A549 (cell line): ENCODE measurements around the gene CELF5. TPM values are rescaled to one million over a fixed set of nuclear protein-coding genes. Genes with fewer than 3 reads are reported as not detected.

ENCODE experiments used
- ATAC-seq, 2 experiments: fragments of 200-7000 bp in 1 of 2; fragments of >200 bp in 1 of 2; cut with Nextera tagmentation in 1 of 2; cut with Tn5 transposase in 1 of 2; 3 replicates each; pipeline versions ENCODE4 v1.8.0 to v1.9.1; 2018 to 2020; ENCODE audit warnings: mild to moderate bottlenecking in 1 of 2, moderate library complexity in 1 of 2
- CTCF ChIA-PET: fragments of 300-600 bp; sonication (Branson Sonifier 250); formaldehyde crosslinking; extraction: SDS; loops from one replicate; lab custom pipeline; 2021; ENCODE audit warnings: antibody characterized with exemption, inconsistent platforms; lab: Yijun Ruan, JAX
- POLR2A ChIA-PET: fragments of 350-600 bp; formaldehyde crosslinking; extraction: SDS; loops from one replicate; lab custom pipeline; 2021; ENCODE audit warnings: antibody characterized with exemption, inconsistent platforms; lab: Yijun Ruan, JAX
- DNase-seq, 2 experiments: peaks; one replicate each; pipeline versions ENCODE4 v3.0.0 to v3.0.0-alpha.2; 2011 to 2016; ENCODE audit warnings: low read depth in 1 of 2, low spot score in 1 of 2
- FAIRE-seq: peaks from 2 replicates; lab custom pipeline; 2011; peaks lifted over from hg19 to GRCh38; lab: Jason Lieb, UNC
- H3K27ac ChIP-seq, 2 experiments: fragments of >200 bp; sonication (Bioruptor Twin); formaldehyde crosslinking; 3 replicates each; pipeline ENCODE4 v1.5.1; 2016 to 2017
- H3K4me1 ChIP-seq: fragments of >200 bp; sonication (Bioruptor Twin); formaldehyde crosslinking; 3 replicates; pipeline ENCODE4 v1.6.1; 2016
- H3K4me2 ChIP-seq: fragments of >200 bp; sonication (Bioruptor Twin); formaldehyde crosslinking; 3 replicates; pipeline ENCODE4 v1.6.1; 2016
- H3K4me3 ChIP-seq: fragments of >200 bp; sonication (Bioruptor Twin); formaldehyde crosslinking; 3 replicates; pipeline ENCODE4 v1.5.1; 2016
- H3K9me3 ChIP-seq: fragments of >200 bp; sonication (Bioruptor Twin); formaldehyde crosslinking; 3 replicates; pipeline ENCODE4 v1.6.1; 2016
- CBX2 ChIP-seq: fragments of 200-600 bp; sonication (generic); IDR thresholded peaks from 2 replicates; pipeline ENCODE4 v1.6.1; 2016; ENCODE audit warnings: low read depth, mild to moderate bottlenecking, borderline replicate concordance
- CBX8 ChIP-seq: fragments of 200-600 bp; sonication (generic); IDR thresholded peaks from 2 replicates; pipeline ENCODE4 v1.6.1; 2016
- CEBPB ChIP-seq, 2 experiments: fragments of >200 bp in 1 of 2; sonication (Bioruptor Twin) in 1 of 2; formaldehyde crosslinking in 1 of 2; IDR thresholded peaks; 2 replicates each; pipeline ENCODE4 v1.6.1; 2012 to 2016
- CHD2 ChIP-seq: fragments of 150-350 bp; IDR thresholded peaks from 2 replicates; pipeline ENCODE4 v1.6.1; 2014; ENCODE audit warnings: low read length; ENCODE audit not compliant: partially characterized antibody
- ELK1 ChIP-seq: fragments of 150-350 bp; IDR thresholded peaks from 2 replicates; pipeline ENCODE4 v1.6.1; 2014; ENCODE audit warnings: low read depth, mild to moderate bottlenecking, low read length
- EP300 ChIP-seq, 2 experiments: fragments of >200 bp; sonication (Bioruptor Twin); formaldehyde crosslinking; IDR thresholded peaks; 2 replicates in 1 of 2; 3 replicates in 1 of 2; pipeline ENCODE4 v1.6.1; 2016 to 2017
- FOSB ChIP-seq: fragments of 250-450 bp; sonication (Bioruptor Pico); IDR thresholded peaks from 2 replicates; pipeline ENCODE4 v1.5.0; 2020; ENCODE audit warnings: mild to moderate bottlenecking, moderate library complexity
- FOXS1 ChIP-seq: fragments of 250-450 bp; sonication (Bioruptor Pico); IDR thresholded peaks from 2 replicates; pipeline ENCODE4 v1.5.0; 2020; ENCODE audit warnings: mild to moderate bottlenecking, moderate library complexity
- GATA3 ChIP-seq: IDR thresholded peaks from 2 replicates; pipeline ENCODE4 v1.6.1; 2012; ENCODE audit warnings: borderline replicate concordance
- HOXB13 ChIP-seq: fragments of 250-450 bp; sonication (Bioruptor Pico); IDR thresholded peaks from 2 replicates; pipeline ENCODE4 v1.5.0; 2020; ENCODE audit warnings: low read depth, mild to moderate bottlenecking, moderate library complexity
- HOXB5 ChIP-seq: fragments of 250-450 bp; sonication (Bioruptor Pico); IDR thresholded peaks from 2 replicates; pipeline ENCODE4 v1.5.0; 2020; ENCODE audit warnings: mild to moderate bottlenecking, moderate library complexity
- JUN ChIP-seq, 2 experiments: fragments of >200 bp; sonication (Bioruptor Twin); formaldehyde crosslinking; IDR thresholded peaks; 2 replicates in 1 of 2; 3 replicates in 1 of 2; pipeline ENCODE4 v1.6.1; 2016 to 2017
- KDM1A ChIP-seq: fragments of 200-600 bp; sonication (generic); IDR thresholded peaks from 2 replicates; pipeline ENCODE4 v1.6.1; 2016; ENCODE audit warnings: low read depth, mild to moderate bottlenecking
- MAFK ChIP-seq: fragments of 450-650 bp; IDR thresholded peaks from 2 replicates; pipeline ENCODE4 v1.6.1; 2014; ENCODE audit not compliant: partially characterized antibody
- MAX ChIP-seq: IDR thresholded peaks from 2 replicates; pipeline ENCODE4 v1.6.1; 2012
- MAZ ChIP-seq: fragments of 150-350 bp; IDR thresholded peaks from 2 replicates; pipeline ENCODE4 v1.6.1; 2014; ENCODE audit warnings: antibody characterized with exemption, low read depth, low read length, borderline replicate concordance
- MYC ChIP-seq: IDR thresholded peaks from 2 replicates; pipeline ENCODE4 v1.6.1; 2012; ENCODE audit warnings: mild to moderate bottlenecking, inconsistent platforms, low read length, improper control_type of control experiment, borderline replicate concordance
- NR3C1 ChIP-seq: fragments of >200 bp; sonication (Bioruptor Twin); formaldehyde crosslinking; IDR thresholded peaks from 3 replicates; pipeline ENCODE4 v1.6.1; 2017
- PHF8 ChIP-seq: fragments of 200-600 bp; sonication (generic); IDR thresholded peaks from 2 replicates; pipeline ENCODE4 v1.6.1; 2016; ENCODE audit warnings: low read depth, mild to moderate bottlenecking, antibody characterized with exemption, moderate library complexity, borderline replicate concordance
- POLR2A ChIP-seq: IDR thresholded peaks from 2 replicates; pipeline ENCODE4 v1.6.1; 2012; ENCODE audit warnings: mild to moderate bottlenecking, low read length
- POLR2AphosphoS2 ChIP-seq: conservative IDR thresholded peaks from 2 replicates; pipeline ENCODE4 v1.6.1; 2012; ENCODE audit warnings: low read length, improper control_type of control experiment, inconsistent platforms
- RAD21 ChIP-seq, 2 experiments: fragments of >200 bp in 1 of 2; sonication (Bioruptor Twin) in 1 of 2; formaldehyde crosslinking in 1 of 2; IDR thresholded peaks in 1 of 2; conservative IDR thresholded peaks in 1 of 2; 2 replicates in 1 of 2; 3 replicates in 1 of 2; pipeline ENCODE4 v1.6.1; 2012 to 2018; ENCODE audit warnings: inconsistent platforms in 1 of 2
- RARB ChIP-seq: fragments of 250-450 bp; sonication (Bioruptor Pico); IDR thresholded peaks from 2 replicates; pipeline ENCODE4 v1.8.0; 2021; ENCODE audit warnings: mild to moderate bottlenecking, moderate library complexity
- REST ChIP-seq: fragments of 200-600 bp; sonication (generic); IDR thresholded peaks from 2 replicates; pipeline ENCODE4 v1.6.1; 2016; ENCODE audit warnings: antibody characterized with exemption, mild to moderate bottlenecking, moderate library complexity
- RNF2 ChIP-seq: fragments of 200-600 bp; sonication (generic); IDR thresholded peaks from 2 replicates; pipeline ENCODE4 v1.6.1; 2016; ENCODE audit warnings: low read depth, mild to moderate bottlenecking, antibody characterized with exemption, moderate library complexity, borderline replicate concordance
- USF2 ChIP-seq: fragments of 450-650 bp; IDR thresholded peaks from 2 replicates; pipeline ENCODE4 v1.6.1; 2014; ENCODE audit warnings: antibody characterized with exemption
- ZC3H11A ChIP-seq: fragments of 450-650 bp; IDR thresholded peaks from 2 replicates; pipeline ENCODE4 v1.6.1; 2014; ENCODE audit warnings: antibody characterized with exemption, mild to moderate bottlenecking
- WGBS: methylation state at CpG from one replicate; pipeline ENCODE4 v1.1.6; 2017; ENCODE audit errors: missing lambda C conversion rate; 5-methylcytosine and 5-hydroxymethylcytosine counted together
- polyA plus RNA-seq, 4 experiments: library from polyadenylated mRNA; depleted of rRNA in 3 of 4; stranded (reverse); fragments of >200 nt; fragmentation: RNase III in 1 of 4; extraction: RNeasy Plus Mini Kit Qiagen cat#74134 plus additional on column Dnase treatment in 1 of 4; gene quantifications; 2 replicates in 3 of 4; 3 replicates in 1 of 4; pipeline ENCODE4 v1.2.3, GENCODE V29; 2011 to 2017
- TF ChIP-seq, protein P1 (sequence below): fragments of >200 bp; sonication (Bioruptor Twin); formaldehyde crosslinking; IDR thresholded peaks from 3 replicates; pipeline ENCODE4 v1.6.1; 2016
- TF ChIP-seq, protein P2 (sequence below): fragments of 250-450 bp; sonication (Bioruptor Pico); IDR thresholded peaks from 2 replicates; pipeline ENCODE4 v1.5.0; 2020; ENCODE audit warnings: low read depth, mild to moderate bottlenecking, moderate library complexity

Gene CELF5
- polyA plus RNA-seq, 2 of the 4 experiments (the other 2 are of a cell fraction) = 0.31 to 0.61 TPM

DNA sequence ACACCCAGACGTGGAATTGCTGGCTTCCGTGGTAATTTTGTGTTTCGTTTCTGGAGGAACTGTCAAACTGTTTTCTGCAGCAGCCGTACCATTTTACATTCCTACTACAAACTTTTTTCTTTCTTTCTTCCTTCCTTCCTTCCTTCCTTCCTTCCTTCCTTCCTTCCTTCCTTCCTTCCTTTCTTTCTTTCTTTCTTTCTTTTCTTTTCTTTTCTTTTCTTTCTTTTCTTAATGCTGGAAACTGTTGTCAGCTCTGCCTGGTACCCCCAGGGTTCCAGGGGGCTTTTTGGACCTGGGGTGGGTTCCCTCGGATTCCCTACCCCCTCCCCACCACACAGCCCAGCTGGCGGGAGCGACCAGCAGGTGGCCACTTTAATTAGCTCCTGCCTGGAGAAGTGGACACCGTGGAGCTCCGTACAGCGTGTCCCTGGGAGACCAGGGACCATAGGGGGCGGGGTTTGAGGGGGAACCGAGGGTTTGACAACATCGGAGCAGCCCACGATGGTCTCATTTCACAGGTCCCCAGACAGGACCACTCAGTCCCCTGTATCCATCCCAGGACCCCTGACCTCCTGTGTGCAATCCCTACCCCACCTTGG lies 24.4 kb downstream of the CELF5 start:
- H3K27ac ChIP-seq = no peak overlapping the region
- ATAC-seq = peak in 1 of 2 experiments; percentile 39; a peak in 2 of 6 replicates
- TF ChIP-seq, protein P1, sequence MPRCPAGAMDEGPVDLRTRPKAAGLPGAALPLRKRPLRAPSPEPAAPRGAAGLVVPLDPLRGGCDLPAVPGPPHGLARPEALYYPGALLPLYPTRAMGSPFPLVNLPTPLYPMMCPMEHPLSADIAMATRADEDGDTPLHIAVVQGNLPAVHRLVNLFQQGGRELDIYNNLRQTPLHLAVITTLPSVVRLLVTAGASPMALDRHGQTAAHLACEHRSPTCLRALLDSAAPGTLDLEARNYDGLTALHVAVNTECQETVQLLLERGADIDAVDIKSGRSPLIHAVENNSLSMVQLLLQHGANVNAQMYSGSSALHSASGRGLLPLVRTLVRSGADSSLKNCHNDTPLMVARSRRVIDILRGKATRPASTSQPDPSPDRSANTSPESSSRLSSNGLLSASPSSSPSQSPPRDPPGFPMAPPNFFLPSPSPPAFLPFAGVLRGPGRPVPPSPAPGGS = no peak
- no peak for TF ChIP-seq EP300 (IDR thresholded peaks at IDR 0.05)
- TF ChIP-seq CBX8 = no peak
- no peak for TF ChIP-seq MAFK
- TF ChIP-seq USF2 = no peak
- no peak for TF ChIP-seq POLR2A
- no peak for TF ChIP-seq POLR2AphosphoS2
- no peak for TF ChIP-seq CEBPB (IDR thresholded peaks at IDR 0.05)
- no peak for TF ChIP-seq MAZ
- TF ChIP-seq CHD2 = no peak
- no peak for TF ChIP-seq ZC3H11A
- TF ChIP-seq RNF2 = no peak
- no peak for TF ChIP-seq HOXB13 (CRISPR knock-in tag)
- no peak for TF ChIP-seq CBX2
- no peak for TF ChIP-seq MYC
- TF ChIP-seq REST = no peak
- TF ChIP-seq NR3C1 = no peak
- no peak for TF ChIP-seq HOXB5 (CRISPR knock-in tag)
- no peak for TF ChIP-seq FOSB
- TF ChIP-seq, all 56 proteins: peak for 0
- POLR2A ChIA-PET = no interaction called here
- CTCF ChIA-PET = interaction anchor here (0.6 to 1.0 kb wide), 2 partner anchors 18 to 922 kb away, joined by 3 read pairs; no protein-coding TSS in a partner anchor
- H3K9me3 ChIP-seq = 0 out of 3 replicates have a peak, but pooled peaks cover 5% of the 10 kb centered on the region
- DNase-seq (no peak), FAIRE-seq (no peak)
- no peaks in the 10 kb centered on the region for H3K4me1 ChIP-seq
- WGBS = 15% methylated on average over 9 of the region's 14 CpGs
- no peak overlapping the region for H3K4me3 ChIP-seq
- H3K4me2 ChIP-seq = 0 out of 3 replicates have a peak overlapping the region, but pooled peaks have one; percentile 25

GRCh38 chr19:3249408-3249807 lies 24.9 kb downstream of the CELF5 start:
- peak; percentile 32 to 62 for DNase-seq
- peak; percentile 60 to 89; a peak in 5 of 6 replicates for ATAC-seq
- Histone ChIP-seq H3K4me1 (no peaks in the 10 kb centered on the region), H3K27ac (no peak overlapping the region), H3K9me3 (0 out of 3 replicates have a peak, but pooled peaks cover 5% of the 10 kb centered on the region), H3K4me2 (0 out of 3 replicates have a peak overlapping the region, but pooled peaks have one; percentile 25), H3K4me3 (no peak overlapping the region)
- WGBS = 32% methylated on average over 6 of the region's 10 CpGs
- no peak for FAIRE-seq
- CTCF ChIA-PET = interaction anchor here (1.0 kb wide), 1 partner anchor 19 kb away, joined by 3 read pairs; no protein-coding TSS in a partner anchor
- POLR2A ChIA-PET = no interaction called here
- TF ChIP-seq CBX8 = no peak
- no peak for TF ChIP-seq KDM1A
- TF ChIP-seq PHF8 = no peak
- no peak for TF ChIP-seq CHD2
- no peak for TF ChIP-seq JUN (IDR thresholded peaks at IDR 0.05)
- no peak for TF ChIP-seq ELK1
- TF ChIP-seq, protein P2, sequence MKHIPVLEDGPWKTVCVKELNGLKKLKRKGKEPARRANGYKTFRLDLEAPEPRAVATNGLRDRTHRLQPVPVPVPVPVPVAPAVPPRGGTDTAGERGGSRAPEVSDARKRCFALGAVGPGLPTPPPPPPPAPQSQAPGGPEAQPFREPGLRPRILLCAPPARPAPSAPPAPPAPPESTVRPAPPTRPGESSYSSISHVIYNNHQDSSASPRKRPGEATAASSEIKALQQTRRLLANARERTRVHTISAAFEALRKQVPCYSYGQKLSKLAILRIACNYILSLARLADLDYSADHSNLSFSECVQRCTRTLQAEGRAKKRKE (CRISPR knock-in tag) = no peak
- TF ChIP-seq RAD21 (conservative IDR thresholded peaks at IDR 0.05 in 1 of 2, IDR thresholded peaks at IDR 0.05 in 1 of 2) = no peak
- TF ChIP-seq FOXS1 (CRISPR knock-in tag) = no peak
- TF ChIP-seq POLR2AphosphoS2 = no peak
- TF ChIP-seq MAX = no peak
- no peak for TF ChIP-seq GATA3
- TF ChIP-seq RARB (CRISPR knock-in tag) = no peak
- no peak for TF ChIP-seq FOSB
